NB4 (cell line): Measurements from ENCODE around the gene LRRC4C.

Experiments used
- DNase-seq: peaks from one replicate; pipeline ENCODE4 v3.0.0; 2010; ENCODE audit warnings: low read depth
- H3K4me3 ChIP-seq: one replicate; pipeline ENCODE4 v1.5.1; 2011; ENCODE audit warnings: mild to moderate bottlenecking, low read depth, low read length, moderate library complexity
- MYC ChIP-seq: IDR thresholded peaks from 2 replicates; pipeline ENCODE4 v1.6.1; 2011; ENCODE audit warnings: low read depth, low read length
- POLR2A ChIP-seq: IDR thresholded peaks from 2 replicates; pipeline ENCODE4 v1.6.1; 2011; ENCODE audit warnings: mild to moderate bottlenecking; ENCODE audit not compliant: insufficient read length; ENCODE audit errors: extremely low read depth
- TF ChIP-seq, protein P1 (sequence below): IDR thresholded peaks from 2 replicates; pipeline ENCODE4 v1.6.1; 2011; ENCODE audit warnings: low read depth, low read length
- TF ChIP-seq, protein P2 (sequence below): IDR thresholded peaks from one replicate; pipeline ENCODE4 v1.5.1; 2012; ENCODE audit warnings: low read depth, low read length

The LRRC4C gene

DNA sequence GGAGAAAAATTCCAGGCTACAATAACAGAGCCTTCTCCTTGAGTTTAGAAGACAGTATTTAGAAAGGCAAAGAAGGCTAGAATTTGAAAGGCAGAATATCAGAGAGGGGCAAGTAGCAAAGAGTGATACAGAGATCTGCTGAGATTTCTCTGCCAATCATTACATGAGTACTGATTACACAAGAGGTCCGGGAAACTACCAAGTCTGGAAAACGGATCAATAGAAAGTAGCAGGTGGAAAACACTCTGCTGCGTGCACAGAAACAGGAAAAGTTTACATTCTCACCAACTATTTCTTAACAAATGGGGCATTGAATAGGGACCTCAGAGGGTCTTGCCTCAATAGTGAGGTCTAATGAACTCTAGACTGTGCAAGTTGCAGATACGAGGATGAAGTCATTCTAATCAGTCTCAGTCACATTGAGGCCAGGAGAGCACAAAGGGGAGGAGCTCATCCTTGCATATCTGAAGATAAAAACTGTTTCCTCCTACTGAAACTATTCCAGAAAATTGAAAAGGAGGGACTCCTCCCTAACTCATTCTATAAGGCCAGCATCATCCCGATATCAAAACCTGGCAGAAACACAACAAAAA is 1099.2 kb downstream of the LRRC4C start:
- DNase-seq: no peak
- H3K4me3 ChIP-seq: no peak overlapping the region
- TF ChIP-seq, protein P1, sequence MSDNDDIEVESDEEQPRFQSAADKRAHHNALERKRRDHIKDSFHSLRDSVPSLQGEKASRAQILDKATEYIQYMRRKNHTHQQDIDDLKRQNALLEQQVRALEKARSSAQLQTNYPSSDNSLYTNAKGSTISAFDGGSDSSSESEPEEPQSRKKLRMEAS: no peak
- TF ChIP-seq, protein P2, sequence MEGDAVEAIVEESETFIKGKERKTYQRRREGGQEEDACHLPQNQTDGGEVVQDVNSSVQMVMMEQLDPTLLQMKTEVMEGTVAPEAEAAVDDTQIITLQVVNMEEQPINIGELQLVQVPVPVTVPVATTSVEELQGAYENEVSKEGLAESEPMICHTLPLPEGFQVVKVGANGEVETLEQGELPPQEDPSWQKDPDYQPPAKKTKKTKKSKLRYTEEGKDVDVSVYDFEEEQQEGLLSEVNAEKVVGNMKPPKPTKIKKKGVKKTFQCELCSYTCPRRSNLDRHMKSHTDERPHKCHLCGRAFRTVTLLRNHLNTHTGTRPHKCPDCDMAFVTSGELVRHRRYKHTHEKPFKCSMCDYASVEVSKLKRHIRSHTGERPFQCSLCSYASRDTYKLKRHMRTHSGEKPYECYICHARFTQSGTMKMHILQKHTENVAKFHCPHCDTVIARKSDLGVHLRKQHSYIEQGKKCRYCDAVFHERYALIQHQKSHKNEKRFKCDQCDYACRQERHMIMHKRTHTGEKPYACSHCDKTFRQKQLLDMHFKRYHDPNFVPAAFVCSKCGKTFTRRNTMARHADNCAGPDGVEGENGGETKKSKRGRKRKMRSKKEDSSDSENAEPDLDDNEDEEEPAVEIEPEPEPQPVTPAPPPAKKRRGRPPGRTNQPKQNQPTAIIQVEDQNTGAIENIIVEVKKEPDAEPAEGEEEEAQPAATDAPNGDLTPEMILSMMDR: no peak
- TF ChIP-seq MYC (no peak), POLR2A (no peak)

DNA sequence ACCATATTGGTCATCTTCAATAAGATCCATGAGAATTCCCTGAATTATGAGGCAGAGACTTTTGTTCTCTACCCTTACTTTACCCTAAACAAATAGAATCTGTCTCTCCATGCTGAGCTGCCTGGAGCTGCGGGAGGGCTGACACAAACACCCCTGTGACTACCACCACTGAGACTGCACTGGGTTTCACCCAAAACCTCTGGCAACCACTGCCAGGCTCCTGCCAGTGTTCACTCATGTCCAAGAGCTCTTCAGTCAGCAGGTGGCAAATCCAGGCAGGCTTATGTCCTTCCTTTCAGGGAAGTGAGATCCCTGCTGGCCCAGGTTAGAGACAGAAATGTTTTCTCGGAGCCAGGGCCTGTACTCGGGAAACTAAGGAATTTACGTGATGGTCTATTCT is 1105.3 kb downstream of the LRRC4C start:
- no peak for DNase-seq
- H3K4me3 ChIP-seq: no peak overlapping the region
- TF ChIP-seq POLR2A (no peak), MYC (no peak)
- TF ChIP-seq, protein P2: no peak
- TF ChIP-seq, protein P1: no peak

DNA sequence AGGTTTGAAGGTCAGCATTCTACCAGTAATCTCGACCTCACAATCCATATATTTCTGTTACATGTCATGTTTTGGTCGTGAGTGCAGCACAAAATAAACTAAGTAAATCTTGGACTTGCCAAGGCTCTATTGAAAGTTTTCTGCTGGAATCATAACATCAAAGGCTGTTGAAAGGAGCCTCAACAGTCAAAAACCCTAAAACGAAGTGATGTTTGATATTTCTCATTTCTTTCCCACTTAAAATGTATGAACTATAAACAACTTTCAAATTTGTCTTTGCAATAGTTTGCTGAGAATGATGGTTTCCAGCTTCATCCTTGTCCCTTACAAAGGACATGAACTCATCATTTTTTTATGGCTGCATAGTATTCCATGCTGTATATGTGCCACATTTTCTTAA is 1118.5 kb downstream of the LRRC4C start:
- H3K4me3 ChIP-seq: no peak overlapping the region
- no peak for TF ChIP-seq MYC
- TF ChIP-seq, protein P1: no peak
- TF ChIP-seq, protein P2: no peak
- no peak for TF ChIP-seq POLR2A
- DNase-seq: no peak

DNA sequence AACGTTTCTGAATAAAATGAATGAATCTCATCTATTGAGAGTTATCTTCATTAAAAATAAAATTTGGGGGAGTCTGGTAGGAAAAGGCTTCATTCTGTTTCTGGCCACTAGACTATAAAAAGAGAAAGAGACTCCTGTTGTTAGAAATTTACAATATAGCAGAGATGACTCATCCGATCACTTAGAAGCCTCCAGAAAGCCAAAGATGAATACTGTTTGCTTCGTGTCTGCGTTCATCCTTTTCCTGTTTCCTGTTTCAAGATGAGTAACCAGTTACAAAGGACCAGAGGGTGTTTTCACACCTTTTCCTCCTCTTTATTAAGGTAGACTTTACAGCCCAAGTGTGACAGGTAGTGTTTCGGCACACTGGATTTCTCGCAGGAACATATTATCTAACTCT is 1120.7 kb downstream of the LRRC4C start:
- no peak overlapping the region for H3K4me3 ChIP-seq
- no peak for DNase-seq
- TF ChIP-seq, protein P2: no peak
- no peak for TF ChIP-seq POLR2A
- TF ChIP-seq MYC: no peak
- TF ChIP-seq, protein P1: no peak

DNA sequence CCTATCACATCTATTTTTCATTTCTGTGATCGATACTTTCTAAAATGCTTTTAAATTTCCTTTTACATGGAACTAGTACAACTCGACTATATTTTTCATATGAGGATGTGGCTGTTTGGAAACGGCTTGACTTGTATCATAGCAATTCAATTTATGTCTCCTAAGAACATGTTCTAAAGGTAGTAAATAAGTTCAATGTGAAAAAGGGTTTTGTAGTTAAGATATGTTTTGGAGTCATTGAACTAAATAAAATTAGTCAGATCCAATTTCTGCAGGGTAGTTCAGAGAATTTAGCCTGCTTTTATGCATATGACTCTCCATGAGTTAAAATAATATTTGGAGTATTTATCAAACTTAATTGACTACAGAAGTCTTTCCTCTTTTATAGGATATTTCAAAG is 1121.4 kb downstream of the LRRC4C start:
- no peak for DNase-seq
- H3K4me3 ChIP-seq: no peak overlapping the region
- TF ChIP-seq POLR2A (no peak), MYC (no peak)

DNA sequence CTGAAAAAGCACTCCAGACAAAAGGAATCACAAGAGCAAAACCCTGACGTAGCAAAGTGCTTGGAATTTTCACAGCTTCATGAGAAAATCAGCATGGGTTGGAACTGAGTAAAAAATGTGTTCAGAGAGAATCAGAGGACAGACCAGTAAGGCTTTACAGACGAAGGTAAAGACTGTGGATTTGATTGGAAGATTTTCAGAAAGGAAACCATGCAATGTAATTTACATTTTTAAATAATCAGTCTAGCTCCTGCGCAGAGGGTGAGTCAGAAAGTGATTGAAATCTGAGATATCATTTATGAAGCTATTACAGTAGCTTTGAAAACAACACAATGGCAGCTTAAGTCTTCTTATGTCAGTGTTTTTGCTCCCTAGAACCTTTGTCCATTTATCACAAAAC is 1122.3 kb downstream of the LRRC4C start:
- TF ChIP-seq MYC: no peak
- TF ChIP-seq, protein P1: no peak
- TF ChIP-seq, protein P2: no peak
- TF ChIP-seq POLR2A: no peak
- no peak overlapping the region for H3K4me3 ChIP-seq
- DNase-seq: no peak
